ENCODE measurements around the gene RAD51B.
"Not testable (repeated sequence)": the region's sequence is repeated elsewhere in the genome, so short reads cannot be mapped to it uniquely, and the experiment has no call there.

RAD51B gene

GRCh38 chr14:67999705-68000384 is 180.3 kb downstream of the RAD51B start:
- in situ Hi-C loops (cut with MboI; ENCODE audit: low pct_unique_long_range_greater_than_20kb, low sequenced_read_pairs) = no loop called here
- DNase-seq = no peak

- no peak for DNase-seq
- in situ Hi-C loops (cut with MboI; ENCODE audit: low pct_unique_long_range_greater_than_20kb, low sequenced_read_pairs) = no loop called here
Measured at GRCh38 chr14:68000511-68000910, 180.9 kb downstream of the RAD51B start.

GRCh38 chr14:68008491-68008890 is 188.9 kb downstream of the RAD51B start:
- in situ Hi-C loops (cut with MboI; ENCODE audit: low pct_unique_long_range_greater_than_20kb, low sequenced_read_pairs) = no loop called here
- DNase-seq = no peak

- in situ Hi-C loops (cut with MboI; ENCODE audit: low pct_unique_long_range_greater_than_20kb, low sequenced_read_pairs) = no loop called here
- no peak for DNase-seq
Measured at GRCh38 chr14:68011406-68012028, 191.9 kb downstream of the RAD51B start.

GRCh38 chr14:68012871-68013270 is 193.3 kb downstream of the RAD51B start:
- no peak for DNase-seq

GRCh38 chr14:68013326-68013725 is 193.7 kb downstream of the RAD51B start:
- no peak for DNase-seq
- in situ Hi-C loops (cut with MboI; ENCODE audit: low pct_unique_long_range_greater_than_20kb, low sequenced_read_pairs) = no loop called here

More at GRCh38 chr14:68012871-68013270, 193.3 kb downstream of the RAD51B start:
- in situ Hi-C loops (cut with MboI; ENCODE audit: low pct_unique_long_range_greater_than_20kb, low sequenced_read_pairs) = no loop called here

- in situ Hi-C loops (cut with MboI; ENCODE audit: low pct_unique_long_range_greater_than_20kb, low sequenced_read_pairs) = no loop called here
- DNase-seq = no peak
Measured at GRCh38 chr14:68014771-68015170, 195.2 kb downstream of the RAD51B start.

GRCh38 chr14:68015356-68016254 is 196.0 kb downstream of the RAD51B start:
- in situ Hi-C loops (cut with MboI; ENCODE audit: low pct_unique_long_range_greater_than_20kb, low sequenced_read_pairs) = no loop called here
- no peak for DNase-seq

GRCh38 chr14:68016255-68016914 is 196.8 kb downstream of the RAD51B start:
- no peak for DNase-seq
- in situ Hi-C loops (cut with MboI; ENCODE audit: low pct_unique_long_range_greater_than_20kb, low sequenced_read_pairs) = no loop called here

GRCh38 chr14:68018598-68018997 is 199.0 kb downstream of the RAD51B start:
- DNase-seq = no peak
- in situ Hi-C loops (cut with MboI; ENCODE audit: low pct_unique_long_range_greater_than_20kb, low sequenced_read_pairs) = no loop called here

- no peak for DNase-seq
Measured at GRCh38 chr14:68020493-68020892, 200.9 kb downstream of the RAD51B start.

GRCh38 chr14:68020999-68021663 is 201.6 kb downstream of the RAD51B start:
- in situ Hi-C loops (cut with MboI; ENCODE audit: low pct_unique_long_range_greater_than_20kb, low sequenced_read_pairs) = no loop called here
- DNase-seq = no peak

More at GRCh38 chr14:68020493-68020892, 200.9 kb downstream of the RAD51B start:
- in situ Hi-C loops (cut with MboI; ENCODE audit: low pct_unique_long_range_greater_than_20kb, low sequenced_read_pairs) = no loop called here

GRCh38 chr14:68027276-68027675 is 207.7 kb downstream of the RAD51B start:
- in situ Hi-C loops (cut with MboI; ENCODE audit: low pct_unique_long_range_greater_than_20kb, low sequenced_read_pairs) = no loop called here
- DNase-seq = no peak

- DNase-seq = no peak
- in situ Hi-C loops (cut with MboI; ENCODE audit: low pct_unique_long_range_greater_than_20kb, low sequenced_read_pairs) = no loop called here
Measured at GRCh38 chr14:68028075-68028474, 208.5 kb downstream of the RAD51B start.

- DNase-seq; in situ Hi-C loops (cut with MboI; ENCODE audit: low pct_unique_long_range_greater_than_20kb, low sequenced_read_pairs): not testable (repeated sequence)
Measured at GRCh38 chr14:68031011-68031410, 211.4 kb downstream of the RAD51B start.

- no peak for DNase-seq
- in situ Hi-C loops (cut with MboI; ENCODE audit: low pct_unique_long_range_greater_than_20kb, low sequenced_read_pairs) = no loop called here
Measured at GRCh38 chr14:68032154-68032553, 212.6 kb downstream of the RAD51B start.

- in situ Hi-C loops (cut with MboI; ENCODE audit: low pct_unique_long_range_greater_than_20kb, low sequenced_read_pairs) = no loop called here
Measured at GRCh38 chr14:68033336-68033932, 213.9 kb downstream of the RAD51B start.

GRCh38 chr14:68034896-68035295 is 215.3 kb downstream of the RAD51B start:
- DNase-seq = no peak
- in situ Hi-C loops (cut with MboI; ENCODE audit: low pct_unique_long_range_greater_than_20kb, low sequenced_read_pairs) = no loop called here

More at GRCh38 chr14:68033336-68033932, 213.9 kb downstream of the RAD51B start:
- no peak for DNase-seq
